Stimulated activated CD8-positive, alpha-beta memory T cell treated with anti-CD3 and anti-CD28 coated beads, Interleukin-12 subunit alpha, Interleukin-12 subunit beta, amount 100 ng/mL, for 24 hours (primary cell): ENCODE results near the gene ADCY9.

Source experiments
- DNase-seq: peaks from one replicate; pipeline ENCODE4 v3.0.0-alpha.2; 2020; ENCODE audit errors: extremely low read depth

The ADCY9 gene

DNA sequence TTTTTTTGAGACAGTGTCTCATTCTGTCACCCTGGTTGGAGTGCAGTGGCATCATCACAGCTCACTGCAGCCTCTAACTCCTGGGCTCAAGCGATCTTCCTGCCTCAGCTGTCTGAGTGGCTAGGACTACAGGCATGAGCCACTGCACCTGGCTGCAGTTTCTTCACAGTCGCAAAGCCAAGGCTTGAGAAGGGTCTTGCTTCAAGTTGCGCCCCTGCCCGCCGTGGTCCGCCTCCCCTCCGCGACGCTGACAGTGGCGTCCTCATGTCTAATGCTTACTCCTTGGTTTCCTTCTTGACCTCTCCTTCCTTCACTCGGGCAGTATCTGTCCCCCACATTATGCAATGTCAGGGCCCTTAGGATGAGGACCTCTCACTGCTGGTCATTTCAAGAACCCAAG lies 112.7 kb downstream of the ADCY9 start:
- DNase-seq = no peak

DNA sequence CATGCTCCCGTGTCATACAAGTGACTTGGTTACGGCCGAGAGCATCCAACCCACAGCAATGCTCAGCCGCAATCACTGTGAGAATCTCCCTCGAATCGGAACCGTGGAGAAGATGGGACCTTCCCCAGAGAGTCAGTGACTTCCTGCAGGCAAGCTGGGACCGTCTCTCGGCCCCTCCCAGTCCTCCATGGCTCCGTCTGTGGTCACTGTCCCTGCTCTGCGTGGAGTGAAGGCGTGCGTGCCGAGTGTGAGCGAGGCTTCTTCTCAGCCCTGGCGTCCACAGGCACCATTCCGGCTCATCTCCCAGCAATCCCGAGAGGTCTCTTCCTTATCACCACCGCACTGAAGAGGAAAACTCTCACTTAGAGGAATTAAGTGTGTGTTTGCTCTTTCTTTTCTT lies 113.1 kb downstream of the ADCY9 start:
- no peak for DNase-seq

DNA sequence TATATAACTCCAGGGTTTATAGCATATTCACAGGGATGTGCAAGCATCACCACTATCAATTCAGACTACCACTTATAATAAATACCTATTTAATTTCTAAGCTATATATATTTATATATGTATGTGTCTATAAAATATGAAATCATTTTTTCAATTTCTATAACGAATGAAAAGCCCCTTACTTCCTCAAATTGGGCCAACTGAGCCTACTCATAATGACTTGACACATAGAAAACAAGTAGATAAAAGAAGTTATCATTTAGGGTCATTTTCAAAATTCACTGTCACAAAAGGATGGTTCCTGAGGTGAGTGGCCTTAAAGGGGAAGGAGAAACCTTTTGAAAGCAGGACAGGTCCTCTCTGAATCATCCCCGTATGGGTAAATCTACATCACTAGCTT lies 114.1 kb downstream of the ADCY9 start:
- no peak for DNase-seq

DNA sequence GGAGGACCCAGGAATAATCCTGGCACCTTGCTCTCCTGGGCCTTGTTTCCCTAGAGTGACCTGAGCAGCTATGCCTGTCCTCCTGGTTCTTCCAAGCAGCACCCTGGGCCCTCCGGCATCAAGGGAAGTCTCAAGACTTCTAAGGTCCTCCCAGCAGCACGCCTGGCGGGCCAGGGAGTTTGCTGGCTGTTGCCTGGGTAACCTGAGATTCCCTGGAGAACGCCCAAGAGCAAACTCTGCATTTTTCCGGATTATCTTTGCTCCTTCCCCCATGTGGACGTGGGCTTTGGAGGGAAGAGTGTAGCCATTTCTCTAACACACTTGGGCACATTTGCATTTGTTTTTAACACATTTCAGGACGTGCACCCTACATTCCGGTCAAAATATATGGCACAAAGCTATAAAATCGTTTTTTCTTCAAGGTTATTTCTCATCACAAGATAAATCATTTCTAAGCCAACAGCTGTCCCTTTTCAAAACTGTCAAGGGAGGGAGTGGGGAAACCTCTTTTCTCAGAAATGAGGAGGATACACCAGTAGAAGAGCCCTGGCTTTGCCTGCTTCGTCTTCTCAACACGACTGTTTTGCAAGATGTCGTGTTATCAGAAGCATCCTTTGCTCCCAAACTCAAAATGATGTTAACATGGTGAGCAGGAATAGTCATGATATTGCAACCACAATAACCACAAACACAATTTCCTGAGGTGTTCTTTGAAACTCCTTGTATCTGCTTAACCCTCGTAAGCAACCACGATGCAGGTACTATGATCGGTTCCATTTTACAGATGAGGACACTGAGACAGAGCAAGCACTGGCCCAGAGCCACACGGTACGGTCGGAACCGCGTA lies 116.5 kb downstream of the ADCY9 start:
- no peak for DNase-seq

- no peak for DNase-seq
Measured at GRCh38 chr16:3998793-3999478, 117.3 kb downstream of the ADCY9 start.

DNA sequence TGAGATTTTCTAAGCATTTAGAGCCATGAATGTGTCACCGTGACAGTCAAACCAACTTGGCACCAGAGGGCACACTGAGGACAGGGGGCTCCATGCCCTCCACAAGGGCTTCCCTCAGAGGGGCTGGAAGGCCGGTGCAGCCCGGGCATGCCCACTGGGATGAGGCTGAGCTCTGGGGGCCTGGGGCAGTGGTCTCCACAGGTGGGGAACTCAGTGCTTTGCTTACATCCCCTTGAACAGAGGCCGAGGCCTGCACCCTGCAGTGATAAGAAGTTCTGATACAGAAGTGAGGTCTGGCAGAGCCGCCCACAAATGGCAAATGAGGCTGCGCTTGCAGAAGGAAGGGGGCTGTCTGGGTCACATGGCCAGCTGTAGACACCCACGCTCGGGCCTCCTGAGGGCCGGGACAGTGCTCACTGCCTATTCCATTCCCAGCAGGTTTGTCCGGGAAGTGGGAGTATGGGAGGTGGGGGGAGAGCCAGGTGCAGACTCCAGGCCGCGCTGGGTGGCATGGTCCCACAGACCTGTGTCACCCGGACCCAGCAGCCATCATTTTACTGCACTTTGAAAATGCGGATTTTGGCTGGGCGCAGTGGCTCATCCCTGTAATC lies 118.9 kb downstream of the ADCY9 start:
- no peak for DNase-seq

- DNase-seq = no peak
Measured at GRCh38 chr16:3995001-3995400, 121.2 kb downstream of the ADCY9 start.

DNA sequence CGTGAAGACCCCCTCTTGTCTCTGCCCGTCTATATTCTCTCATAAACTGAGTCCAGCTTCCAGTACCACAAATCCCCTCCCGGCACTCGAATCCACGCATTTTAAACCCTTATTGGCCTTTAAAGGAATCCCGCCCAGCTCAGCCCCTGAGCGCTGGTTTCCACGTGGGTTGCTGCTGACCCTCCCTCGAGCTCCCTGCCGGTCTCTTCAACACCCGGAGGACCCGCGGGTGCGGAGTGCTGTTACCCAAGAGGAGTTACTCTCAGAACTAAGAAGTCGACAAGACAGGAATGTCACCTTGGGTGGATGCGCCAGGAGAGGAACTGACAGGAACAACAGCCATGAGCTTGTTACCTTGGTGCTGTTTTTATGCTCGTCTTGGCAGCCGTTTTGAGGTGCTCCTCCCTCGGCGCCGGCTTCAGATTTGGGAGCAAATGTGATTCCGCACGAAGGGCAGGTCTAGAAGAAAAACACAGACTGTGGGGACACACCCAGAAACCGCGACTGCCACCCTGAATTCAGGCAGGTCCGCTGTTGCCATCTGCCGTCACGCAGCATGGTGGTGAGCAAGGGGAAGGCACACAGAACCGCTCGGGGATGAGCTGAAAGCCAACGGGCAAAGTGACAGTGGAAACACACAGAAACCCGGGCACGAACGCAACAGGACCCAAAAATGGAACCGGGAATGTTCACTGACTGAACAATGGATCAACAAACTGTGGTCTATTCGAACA lies 123.0 kb downstream of the ADCY9 start:
- DNase-seq = no peak

GRCh38 chr16:3992297-3993051 lies 123.8 kb downstream of the ADCY9 start:
- DNase-seq = no peak

DNA sequence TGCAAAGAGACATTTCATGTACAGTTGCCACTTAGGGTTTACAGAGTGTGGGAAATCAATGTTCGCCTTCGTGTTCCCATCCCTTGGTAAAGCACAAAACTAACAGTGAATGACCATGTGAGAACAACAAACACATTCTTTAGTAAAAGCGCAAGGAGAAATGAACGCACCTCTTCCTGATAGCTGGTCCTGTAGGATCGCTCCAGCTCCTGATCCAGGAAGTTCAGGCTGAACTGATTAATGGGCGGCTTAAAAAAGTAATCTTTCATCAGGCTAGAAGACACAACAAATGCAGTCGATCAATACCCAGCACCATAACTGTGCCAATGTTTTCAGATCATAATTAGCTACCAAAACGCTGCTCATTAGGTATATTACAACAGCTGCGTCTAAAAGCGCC lies 127.4 kb downstream of the ADCY9 start:
- DNase-seq = no peak

DNA sequence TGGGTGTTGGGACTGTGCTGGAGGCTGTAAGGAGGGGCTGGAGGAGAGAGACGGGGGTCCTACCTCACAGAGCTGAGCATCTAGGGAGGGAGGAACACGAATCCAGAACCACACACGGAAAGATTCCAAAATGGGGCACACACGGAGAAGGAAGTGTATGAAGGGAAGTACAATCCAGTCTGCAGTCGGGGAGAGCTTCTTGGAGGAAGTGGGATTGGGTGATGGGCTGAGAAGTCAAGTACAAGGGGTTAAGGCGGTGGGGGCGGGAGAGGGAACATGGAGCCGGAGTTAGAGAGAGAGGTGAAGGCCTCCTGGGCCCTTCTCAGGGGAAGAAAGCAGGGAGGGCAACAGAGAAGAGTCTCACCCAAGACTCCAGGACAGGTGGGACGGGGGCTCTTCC lies 128.2 kb downstream of the ADCY9 start:
- no peak for DNase-seq

- DNase-seq = no peak
Measured at GRCh38 chr16:3987231-3987630, 129.0 kb downstream of the ADCY9 start.

DNA sequence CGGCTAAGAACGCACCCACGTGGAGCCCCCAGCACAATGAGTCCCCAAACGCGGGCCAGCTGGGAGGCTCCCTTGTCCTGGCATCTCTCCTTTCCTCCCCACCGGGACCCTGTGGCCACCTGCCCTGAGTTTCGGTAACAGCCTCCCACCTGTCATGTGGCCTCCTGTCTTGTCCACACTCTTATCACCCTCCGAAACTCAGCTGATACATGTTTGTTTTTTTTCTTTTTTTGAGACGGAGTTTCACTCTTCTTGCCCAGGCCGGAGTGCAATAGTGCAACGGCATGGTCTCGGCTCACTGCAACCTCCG lies 130.1 kb downstream of the ADCY9 start:
- DNase-seq = no peak

DNA sequence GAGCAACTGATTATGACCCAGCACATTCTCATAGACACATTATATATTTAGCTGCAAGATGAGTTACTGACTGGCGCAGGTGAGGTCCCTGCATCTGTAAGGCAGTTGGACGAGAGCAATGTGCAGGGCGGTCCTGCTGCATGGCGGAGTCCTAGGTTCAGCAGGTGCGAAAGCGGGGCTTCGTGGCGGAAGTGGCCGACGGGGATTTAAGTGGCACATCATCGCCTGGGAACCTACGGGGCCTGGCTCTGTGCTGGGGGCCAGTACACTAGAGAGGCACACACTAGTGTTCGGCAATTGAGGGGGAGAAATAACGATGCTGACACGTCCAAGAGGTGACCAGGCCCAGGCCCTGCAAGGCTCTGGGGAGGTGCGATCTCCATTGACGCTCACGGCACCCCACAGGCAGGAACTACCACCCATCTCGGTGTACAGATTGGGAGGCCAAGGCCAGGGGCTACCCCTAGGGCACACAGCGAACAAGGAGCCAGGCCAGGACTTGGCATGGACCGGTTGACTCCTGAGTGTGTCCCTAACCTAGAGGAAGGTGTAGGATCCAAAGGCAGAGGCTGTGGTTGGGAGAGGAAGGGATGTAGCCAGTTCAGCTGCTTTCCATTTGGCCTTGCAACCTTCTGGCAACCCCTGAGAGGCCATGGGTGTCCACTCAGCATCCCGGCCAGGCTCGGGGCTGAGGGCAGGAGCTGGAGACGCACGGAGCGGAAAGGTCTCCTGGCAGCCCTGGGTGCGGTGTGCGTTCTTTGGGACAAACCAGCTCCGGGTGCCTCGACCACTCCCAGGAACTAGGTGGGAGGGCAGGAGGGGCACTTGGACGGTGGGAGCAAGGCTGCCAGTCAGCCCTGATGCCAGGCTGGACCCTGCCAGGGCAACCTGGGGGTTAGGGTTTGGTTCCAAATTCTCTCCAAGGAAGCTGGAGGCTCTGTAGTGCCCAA lies 131.9 kb downstream of the ADCY9 start:
- no peak for DNase-seq

DNA sequence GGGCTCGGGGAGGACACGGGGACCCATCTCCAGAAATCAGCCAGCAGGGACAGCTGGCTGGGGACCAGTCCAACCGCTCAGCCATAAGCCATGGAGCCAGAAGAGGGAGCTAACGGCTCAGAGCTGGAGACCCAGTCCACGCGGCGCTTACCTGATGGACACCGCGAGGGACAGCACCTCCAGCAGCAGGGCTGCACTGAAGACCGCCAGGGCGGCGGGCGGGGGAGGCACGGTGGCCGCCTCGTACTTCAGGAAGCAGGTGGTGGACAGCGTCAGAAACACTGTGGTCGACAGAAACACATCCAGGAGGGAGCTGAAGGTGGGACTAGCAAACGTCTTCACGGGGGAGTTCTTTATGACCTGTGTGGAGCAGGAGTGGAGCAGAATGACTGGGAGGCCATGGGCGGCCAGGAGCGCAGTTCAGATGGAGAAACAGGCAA lies 133.1 kb downstream of the ADCY9 start:
- DNase-seq = no peak

DNA sequence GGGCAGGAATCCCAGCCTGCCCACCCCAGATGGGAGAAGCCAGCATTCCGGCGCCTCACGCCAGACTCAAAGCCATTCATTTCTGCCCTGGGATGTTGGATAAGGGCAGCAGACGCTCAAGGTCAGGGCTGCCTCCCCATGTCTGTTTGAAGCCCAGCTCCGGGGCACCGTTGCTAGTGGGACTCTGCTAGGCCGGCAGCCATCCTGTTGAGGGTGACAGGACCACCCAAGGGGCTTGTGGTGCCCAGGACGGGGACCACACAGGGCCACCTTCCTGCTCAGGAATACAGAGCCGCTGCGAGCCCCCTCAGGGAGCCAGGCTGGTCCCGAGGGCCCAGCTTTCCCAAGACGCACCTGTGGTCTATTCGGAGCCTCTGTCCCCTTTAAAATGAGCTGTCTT lies 134.0 kb downstream of the ADCY9 start:
- no peak for DNase-seq

- no peak for DNase-seq
Measured at GRCh38 chr16:3980253-3981111, 135.8 kb downstream of the ADCY9 start.

- DNase-seq = no peak
Measured at GRCh38 chr16:3979518-3979917, 136.7 kb downstream of the ADCY9 start.

- DNase-seq = no peak
Measured at GRCh38 chr16:3979070-3979469, 137.2 kb downstream of the ADCY9 start.

DNA sequence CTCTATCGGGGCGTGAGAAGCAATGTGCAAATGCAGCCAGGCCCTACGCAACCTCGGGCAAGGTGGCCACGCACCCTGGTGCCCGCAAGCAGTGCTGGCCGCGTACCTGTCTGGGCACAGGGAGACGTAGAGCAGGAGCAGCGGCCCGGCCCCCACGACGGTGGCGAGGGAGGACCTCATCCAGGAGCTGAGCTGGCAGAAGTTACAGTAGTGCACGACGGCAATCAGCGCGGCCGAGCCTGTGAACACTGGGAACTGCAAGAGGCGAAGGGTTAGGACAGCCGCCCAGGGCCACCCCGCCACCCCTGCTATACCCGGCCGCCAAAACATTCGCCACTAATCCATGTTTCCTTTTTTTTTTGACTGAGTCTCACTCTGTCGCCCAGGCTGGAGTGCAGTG lies 138.9 kb downstream of the ADCY9 start:
- DNase-seq = no peak
